Spinal cord (tissue), 10 donors: Measurements from ENCODE around the gene PTPRH. TPM values are rescaled to one million over a fixed set of nuclear protein-coding genes. Genes with fewer than 3 reads are reported as not detected.

ENCODE experiments used
- DNase-seq, 6 donors: peaks; one replicate each; pipeline versions ENCODE4 v3.0.0 to v3.0.0-alpha.2; 2013 to 2015; ENCODE audit warnings: low spot score in 6 of 6, low read depth in 4 of 6
- H3K27ac ChIP-seq: one replicate; pipeline ENCODE4 v1.5.1; 2013; ENCODE audit warnings: low read depth, low read length, control low read depth
- H3K27me3 ChIP-seq: one replicate; pipeline ENCODE4 v1.6.1; 2013; ENCODE audit warnings: low read length; ENCODE audit not compliant: control insufficient read depth, insufficient read depth
- H3K36me3 ChIP-seq: one replicate; pipeline ENCODE4 v1.6.1; 2013; ENCODE audit warnings: low read length; ENCODE audit not compliant: control insufficient read depth, insufficient read depth
- H3K4me1 ChIP-seq: one replicate; pipeline ENCODE4 v1.6.1; 2013; ENCODE audit warnings: low read length; ENCODE audit not compliant: control insufficient read depth, insufficient read depth
- H3K4me3 ChIP-seq: one replicate; pipeline ENCODE4 v1.5.1; 2013; ENCODE audit warnings: low read depth, low read length, control low read depth
- H3K9me3 ChIP-seq: one replicate; pipeline ENCODE4 v1.6.1; 2013; ENCODE audit warnings: low read length; ENCODE audit not compliant: control insufficient read depth, insufficient read depth
- WGBS: methylation state at CpG from one replicate; pipeline ENCODE4 v1.1.5; 2013; ENCODE audit warnings: missing lambda C conversion rate; ENCODE audit not compliant: insufficient coverage; 5-methylcytosine and 5-hydroxymethylcytosine counted together
- long read RNA-seq, 4 donors: transcript quantifications; one replicate each; lab custom pipeline, GENCODE V29; 2026
- polyA plus RNA-seq, 2 donors: library from polyadenylated mRNA; unstranded; fragments of 120-200 nt; gene quantifications; one replicate each; pipeline ENCODE4 v1.2.1, GENCODE V29; 2013; ENCODE audit not compliant: insufficient read length in 2 of 2
- total RNA-seq, 2 donors: library from RNA; depleted of rRNA in 1 of 2; stranded (reverse); fragments of 120-200 nt in 1 of 2; fragments of >200 nt in 1 of 2; gene quantifications; one replicate each; pipeline versions ENCODE4 v1.2.3 to v1.2.4, GENCODE V29; 2013 to 2014
- donor health status: healthy.

Gene PTPRH, protein sequence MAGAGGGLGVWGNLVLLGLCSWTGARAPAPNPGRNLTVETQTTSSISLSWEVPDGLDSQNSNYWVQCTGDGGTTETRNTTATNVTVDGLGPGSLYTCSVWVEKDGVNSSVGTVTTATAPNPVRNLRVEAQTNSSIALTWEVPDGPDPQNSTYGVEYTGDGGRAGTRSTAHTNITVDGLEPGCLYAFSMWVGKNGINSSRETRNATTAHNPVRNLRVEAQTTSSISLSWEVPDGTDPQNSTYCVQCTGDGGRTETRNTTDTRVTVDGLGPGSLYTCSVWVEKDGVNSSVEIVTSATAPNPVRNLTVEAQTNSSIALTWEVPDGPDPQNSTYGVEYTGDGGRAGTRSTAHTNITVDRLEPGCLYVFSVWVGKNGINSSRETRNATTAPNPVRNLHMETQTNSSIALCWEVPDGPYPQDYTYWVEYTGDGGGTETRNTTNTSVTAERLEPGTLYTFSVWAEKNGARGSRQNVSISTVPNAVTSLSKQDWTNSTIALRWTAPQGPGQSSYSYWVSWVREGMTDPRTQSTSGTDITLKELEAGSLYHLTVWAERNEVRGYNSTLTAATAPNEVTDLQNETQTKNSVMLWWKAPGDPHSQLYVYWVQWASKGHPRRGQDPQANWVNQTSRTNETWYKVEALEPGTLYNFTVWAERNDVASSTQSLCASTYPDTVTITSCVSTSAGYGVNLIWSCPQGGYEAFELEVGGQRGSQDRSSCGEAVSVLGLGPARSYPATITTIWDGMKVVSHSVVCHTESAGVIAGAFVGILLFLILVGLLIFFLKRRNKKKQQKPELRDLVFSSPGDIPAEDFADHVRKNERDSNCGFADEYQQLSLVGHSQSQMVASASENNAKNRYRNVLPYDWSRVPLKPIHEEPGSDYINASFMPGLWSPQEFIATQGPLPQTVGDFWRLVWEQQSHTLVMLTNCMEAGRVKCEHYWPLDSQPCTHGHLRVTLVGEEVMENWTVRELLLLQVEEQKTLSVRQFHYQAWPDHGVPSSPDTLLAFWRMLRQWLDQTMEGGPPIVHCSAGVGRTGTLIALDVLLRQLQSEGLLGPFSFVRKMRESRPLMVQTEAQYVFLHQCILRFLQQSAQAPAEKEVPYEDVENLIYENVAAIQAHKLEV
- 1 to 10 TPM; 2.9 to 4.5 TPM for total RNA-seq
- 1 to 10 TPM; 1.4 to 1.8 TPM for polyA plus RNA-seq
- long read RNA-seq, donor 1 = 0 reads
- long read RNA-seq, donor 2 = 0 reads
- long read RNA-seq, donor 3 = 0 reads
- long read RNA-seq, donor 4 = 0 reads

GRCh38 chr19:55208880-55209692 lies at the start of gene PTPRH:
Gene PTPRH, minus strand, starts transcription at chr19:55209501. Its CDS starts 68 bp downstream, at chr19:55209433.
- no peak for DNase-seq
- Histone ChIP-seq H3K36me3 (no peaks in the 10 kb centered on the region), H3K9me3 (no peaks in the 10 kb centered on the region), H3K4me3 (no peak within 1 kb of the TSS), H3K27me3 (no peaks in the 10 kb centered on the region), H3K4me1 (peaks cover 5% of the 10 kb centered on the region), H3K27ac (no peak within 1 kb of the TSS)
- WGBS = 55% methylated on average over 12 of the region's 18 CpGs

DNA sequence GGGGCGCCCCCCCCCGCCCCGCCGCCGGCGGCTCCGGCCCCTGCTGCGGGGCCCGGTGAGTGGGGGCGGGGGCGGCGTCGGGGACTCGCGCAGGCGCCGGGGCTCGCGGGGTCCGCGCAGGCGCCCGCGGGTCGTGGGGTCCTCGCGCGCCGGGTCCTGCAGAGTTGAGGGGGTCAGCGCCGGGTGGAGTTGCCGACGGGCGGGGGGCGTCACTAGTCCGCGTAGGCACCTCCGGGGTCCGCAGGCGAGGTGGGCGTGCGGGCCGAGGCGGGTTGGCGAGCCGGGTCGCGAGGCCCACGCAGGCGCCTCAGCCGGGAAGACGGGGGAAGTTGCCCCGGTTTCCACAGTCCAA lies 49.2 kb upstream of the PTPRH start:
- peak in 2 of 6 donors; percentile 42 to 80 for DNase-seq
- Histone ChIP-seq H3K27ac (peak overlapping the region; percentile 95), H3K4me3 (peak overlapping the region; percentile 83), H3K36me3 (peaks cover 36% of the 10 kb centered on the region), H3K4me1 (peaks cover 46% of the 10 kb centered on the region), H3K9me3 (no peaks in the 10 kb centered on the region), H3K27me3 (no peaks in the 10 kb centered on the region)
- 0% methylated on average over 53 of the region's 53 CpGs for WGBS

DNA sequence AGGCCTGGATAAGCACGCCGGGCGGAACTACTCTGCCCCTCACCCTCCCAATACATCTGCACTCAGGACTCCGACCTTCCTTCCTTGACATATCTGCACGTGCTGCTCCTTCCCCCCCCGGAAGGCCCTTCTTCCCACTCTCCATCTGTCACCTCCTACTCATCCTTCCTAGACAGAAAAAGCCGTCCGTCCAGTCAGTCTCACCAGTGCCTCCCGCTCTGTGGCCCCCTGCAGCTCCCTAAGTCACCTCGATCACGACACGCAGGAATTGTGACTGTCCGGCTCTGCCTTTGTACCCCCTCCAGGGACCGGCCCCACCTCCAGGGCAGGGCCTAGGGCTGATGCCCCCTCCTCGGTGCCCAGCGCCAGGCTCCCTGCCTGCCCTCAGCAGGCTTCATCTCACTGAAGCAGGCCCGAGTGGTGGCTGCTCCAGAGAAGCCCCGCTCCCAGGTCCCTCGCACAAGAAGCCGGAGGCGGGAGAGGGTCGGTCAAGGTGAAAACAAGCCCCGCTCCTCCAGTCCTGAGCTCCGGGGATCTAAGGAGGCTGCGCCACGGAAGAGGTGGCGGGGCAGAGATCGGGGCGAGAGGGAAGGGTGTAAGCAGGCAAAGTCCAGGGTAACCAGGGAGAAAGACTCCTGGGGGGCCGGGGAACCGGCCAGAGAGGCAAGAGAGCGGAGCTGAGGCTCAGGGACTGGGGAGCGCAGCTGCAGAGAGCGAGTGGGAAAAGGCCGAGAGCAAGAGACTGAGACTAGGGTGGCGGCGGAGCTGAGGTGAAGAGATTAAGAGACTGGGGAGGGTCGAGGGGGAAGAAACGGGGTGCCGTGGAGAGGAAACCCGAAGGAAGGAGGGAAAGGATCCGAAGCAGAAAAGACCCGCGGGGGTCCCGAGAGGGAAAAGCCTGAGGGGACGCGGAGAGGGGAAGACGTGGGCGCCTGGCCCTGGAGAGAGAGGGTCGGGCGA lies 48.4 kb upstream of the PTPRH start:
- H3K36me3 ChIP-seq = peaks cover 43% of the 10 kb centered on the region
- H3K9me3 ChIP-seq = no peaks in the 10 kb centered on the region
- no peak overlapping the region for H3K27ac ChIP-seq
- DNase-seq = peak in 2 of 6 donors; percentile 16 to 29
- peaks cover 50% of the 10 kb centered on the region for H3K4me1 ChIP-seq
- 5% methylated on average over 50 of the region's 51 CpGs for WGBS
- peak overlapping the region; percentile 75 for H3K4me3 ChIP-seq
- H3K27me3 ChIP-seq = no peaks in the 10 kb centered on the region

- H3K9me3 ChIP-seq = no peaks in the 10 kb centered on the region
- H3K4me1 ChIP-seq = peaks cover 50% of the 10 kb centered on the region
- H3K36me3 ChIP-seq = peaks cover 42% of the 10 kb centered on the region
- peak overlapping the region; percentile 75 for H3K4me3 ChIP-seq
- no peak overlapping the region for H3K27ac ChIP-seq
- 72% methylated on average over 13 of the region's 22 CpGs for WGBS
- no peaks in the 10 kb centered on the region for H3K27me3 ChIP-seq
- DNase-seq = no peak
These were observed 47.5 kb upstream of the PTPRH start for GRCh38 chr19:55256562-55257460.

GRCh38 chr19:55255618-55256423 lies 46.5 kb upstream of the PTPRH start:
- Histone ChIP-seq H3K4me3 (no peak overlapping the region), H3K4me1 (peaks cover 50% of the 10 kb centered on the region), H3K36me3 (peaks cover 47% of the 10 kb centered on the region), H3K9me3 (no peaks in the 10 kb centered on the region), H3K27me3 (no peaks in the 10 kb centered on the region), H3K27ac (no peak overlapping the region)
- 73% methylated on average over 17 of the region's 17 CpGs for WGBS
- no peak for DNase-seq

DNA sequence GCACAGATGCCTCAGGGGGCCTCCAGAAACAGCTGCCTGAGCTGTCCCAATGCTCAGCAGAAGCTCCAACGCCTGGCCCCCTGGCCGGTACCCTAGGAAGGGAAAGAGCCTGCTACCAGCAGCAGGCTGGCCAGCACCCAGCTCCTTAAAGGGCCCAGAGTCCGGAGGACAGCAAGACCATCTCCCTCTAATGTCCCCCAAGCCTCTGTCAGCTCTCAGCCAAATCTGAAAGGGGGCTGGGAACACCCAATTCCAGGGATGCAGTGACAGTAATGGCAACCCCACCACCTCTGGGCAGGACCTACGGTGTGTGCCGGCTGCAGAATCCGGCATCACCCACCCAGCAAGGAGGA lies 45.3 kb upstream of the PTPRH start:
- H3K4me1 ChIP-seq = peaks cover 44% of the 10 kb centered on the region
- H3K27ac ChIP-seq = no peak overlapping the region
- no peak for DNase-seq
- no peaks in the 10 kb centered on the region for H3K27me3 ChIP-seq
- peaks cover 60% of the 10 kb centered on the region for H3K36me3 ChIP-seq
- WGBS = 73% methylated on average over 6 of the region's 6 CpGs
- H3K9me3 ChIP-seq = no peaks in the 10 kb centered on the region
- no peak overlapping the region for H3K4me3 ChIP-seq

GRCh38 chr19:55253842-55254624 lies 44.7 kb upstream of the PTPRH start:
- DNase-seq = no peak

More at GRCh38 chr19:55253842-55254624, 44.7 kb upstream of the PTPRH start:
- Histone ChIP-seq H3K9me3 (no peaks in the 10 kb centered on the region), H3K4me1 (peaks cover 40% of the 10 kb centered on the region), H3K4me3 (no peak overlapping the region), H3K36me3 (peaks cover 62% of the 10 kb centered on the region), H3K27ac (no peak overlapping the region), H3K27me3 (no peaks in the 10 kb centered on the region)
- 68% methylated on average over 13 of the region's 23 CpGs for WGBS
